C4-2B (cell line): ENCODE measurements around the gene GPR180.

Experiments
- CTCF ChIP-seq: fragments of 450-650 bp; conservative IDR thresholded peaks from 2 replicates; pipeline ENCODE4 v1.5.1; 2017; ENCODE audit warnings: mild to moderate bottlenecking
- ZFX ChIP-seq: fragments of 450-650 bp; IDR thresholded peaks from 2 replicates; pipeline ENCODE4 v1.6.1; 2017

GRCh38 chr13:94656766-94657165 is 55.1 kb downstream of the GPR180 start:
- TF ChIP-seq CTCF: no peak
- no peak for TF ChIP-seq ZFX
